GDM1 (cell line): ENCODE data around the gene SEMA4C.
"Not testable (repeated sequence)": the region's sequence is repeated elsewhere in the genome, so short reads cannot be mapped to it uniquely, and the experiment has no call there.

Source experiments
- DNase-seq: peaks from one replicate; lab custom pipeline; 2025; lab: John Stamatoyannopoulos, UW

Gene SEMA4C

DNA sequence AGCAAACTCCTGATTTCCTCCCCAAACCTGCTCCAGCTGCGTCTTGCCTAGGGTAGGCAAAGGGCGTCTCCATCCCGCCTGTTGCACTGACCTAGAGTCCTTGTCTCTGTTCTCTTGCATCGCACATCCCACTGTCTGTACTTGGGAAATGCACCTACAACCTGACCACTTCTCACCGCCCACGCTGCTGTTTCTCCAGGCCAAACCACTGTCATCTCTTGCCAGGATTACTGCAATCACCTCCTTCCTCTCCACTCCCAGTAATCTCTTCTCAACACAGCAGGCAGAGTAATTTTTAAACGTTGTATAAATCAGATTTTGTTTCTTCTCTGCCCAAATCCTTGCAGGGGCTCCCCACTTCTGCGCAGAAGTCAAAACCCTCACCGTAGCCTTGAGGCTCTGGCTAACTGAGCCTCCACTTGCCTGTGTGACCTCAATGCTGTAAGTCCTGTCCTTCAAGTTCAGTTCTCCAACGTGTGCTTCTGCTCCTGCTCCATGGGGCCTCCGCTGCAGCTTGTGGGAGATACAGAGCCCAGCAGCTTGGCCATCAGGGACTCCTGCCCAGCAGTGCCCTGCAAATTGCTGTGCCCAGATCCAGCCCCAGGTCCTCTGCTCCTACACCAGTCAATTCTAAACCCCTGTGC lies 27.7 kb upstream of the SEMA4C start:
- DNase-seq = no peak

- DNase-seq = no peak
Measured at GRCh38 chr2:96895746-96896651, 26.1 kb upstream of the SEMA4C start.

GRCh38 chr2:96895032-96895745 lies 25.3 kb upstream of the SEMA4C start:
- DNase-seq = no peak

DNA sequence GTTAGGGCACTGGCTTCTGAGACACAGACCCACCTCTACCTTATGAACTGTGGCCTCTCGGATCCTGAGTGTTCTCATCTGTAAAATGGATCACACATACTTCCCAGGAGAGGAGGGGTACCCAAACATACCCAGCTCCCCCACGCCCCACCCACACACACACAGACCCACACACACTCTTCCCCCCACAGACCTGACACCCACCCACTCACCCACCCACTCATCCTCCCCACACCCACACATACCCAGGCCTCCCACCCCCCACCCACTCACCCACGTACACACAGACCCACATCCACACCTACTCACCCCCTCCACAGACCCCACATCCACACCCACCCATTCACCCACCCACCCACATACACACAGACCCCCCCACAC lies 24.3 kb upstream of the SEMA4C start:
- no peak for DNase-seq

DNA sequence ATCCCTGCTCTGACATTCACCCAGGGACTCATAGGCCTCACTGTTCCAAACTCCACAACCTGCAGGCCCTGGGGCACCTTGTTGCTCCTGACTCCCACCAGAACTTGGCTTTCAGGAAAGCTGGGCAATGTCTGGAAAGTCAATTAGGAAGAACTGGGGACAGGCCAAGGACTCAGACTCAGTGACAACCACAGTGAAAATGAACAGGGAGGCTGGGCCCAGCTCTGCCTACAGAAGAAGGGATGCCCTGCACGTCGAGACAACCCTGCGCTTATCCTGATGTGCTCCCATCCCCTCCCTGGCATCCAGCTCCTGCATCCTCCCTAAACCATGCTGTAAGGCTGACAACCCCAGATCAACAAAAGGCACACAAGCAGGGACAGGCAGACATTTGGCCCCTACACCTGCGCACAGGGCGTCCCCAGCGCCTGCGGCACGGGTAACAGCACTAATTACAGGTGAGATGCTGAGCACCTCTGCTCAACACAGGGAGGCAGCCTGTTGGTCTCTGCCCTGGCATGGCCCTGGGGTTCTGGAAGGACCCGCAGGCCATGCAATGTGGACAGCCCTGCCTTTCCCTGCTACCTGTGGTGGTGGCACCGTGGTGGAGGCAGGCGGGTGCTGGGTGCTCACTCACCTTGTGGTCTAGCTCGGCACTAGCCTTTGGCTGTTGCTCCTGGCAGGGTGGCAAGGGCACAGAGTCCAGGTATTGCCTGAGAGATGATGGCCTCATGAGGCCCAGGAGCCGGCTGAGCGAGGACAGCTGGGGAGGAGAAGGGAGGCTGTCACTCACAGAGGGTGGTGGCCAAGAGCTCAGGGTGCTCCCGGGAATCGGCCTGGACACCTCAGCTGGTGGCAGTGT lies 23.6 kb upstream of the SEMA4C start:
- no peak for DNase-seq

DNA sequence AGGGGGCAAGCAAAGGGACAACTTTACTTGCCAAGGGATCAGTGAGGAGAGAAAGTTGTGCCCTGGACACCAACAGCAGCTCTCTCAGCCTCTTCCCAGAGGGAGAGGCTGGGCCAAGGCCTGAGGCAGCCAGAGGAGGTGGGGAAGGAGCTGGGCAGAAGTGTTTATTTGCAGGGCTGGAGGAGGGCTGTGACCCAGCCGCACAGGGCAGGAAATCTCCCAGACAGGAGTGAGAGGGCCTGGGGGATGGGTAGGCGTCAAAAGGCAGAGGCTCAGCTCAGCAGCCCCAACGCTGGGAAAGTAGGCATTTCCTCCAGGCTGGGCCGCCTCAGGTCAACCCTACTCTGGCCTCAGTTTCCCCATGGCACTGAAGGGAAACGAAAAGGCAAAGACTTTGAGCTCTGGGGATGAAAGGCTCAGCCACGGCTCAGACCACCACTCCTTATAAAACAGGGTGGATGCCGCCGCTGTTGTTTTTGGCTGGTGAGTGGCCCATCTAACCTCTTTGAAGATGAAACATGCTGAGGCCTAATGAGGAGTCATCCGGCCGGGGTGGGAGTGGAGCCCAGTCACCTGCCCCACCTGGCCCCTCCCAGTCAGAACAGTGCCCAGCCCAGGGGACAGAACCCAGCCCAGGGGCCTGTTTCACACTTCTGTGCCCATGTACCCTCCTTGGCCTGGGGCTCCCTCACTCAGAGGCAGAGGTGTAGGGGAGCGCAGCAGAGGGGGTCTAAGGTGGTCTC lies 21.9 kb upstream of the SEMA4C start:
- DNase-seq = no peak

DNA sequence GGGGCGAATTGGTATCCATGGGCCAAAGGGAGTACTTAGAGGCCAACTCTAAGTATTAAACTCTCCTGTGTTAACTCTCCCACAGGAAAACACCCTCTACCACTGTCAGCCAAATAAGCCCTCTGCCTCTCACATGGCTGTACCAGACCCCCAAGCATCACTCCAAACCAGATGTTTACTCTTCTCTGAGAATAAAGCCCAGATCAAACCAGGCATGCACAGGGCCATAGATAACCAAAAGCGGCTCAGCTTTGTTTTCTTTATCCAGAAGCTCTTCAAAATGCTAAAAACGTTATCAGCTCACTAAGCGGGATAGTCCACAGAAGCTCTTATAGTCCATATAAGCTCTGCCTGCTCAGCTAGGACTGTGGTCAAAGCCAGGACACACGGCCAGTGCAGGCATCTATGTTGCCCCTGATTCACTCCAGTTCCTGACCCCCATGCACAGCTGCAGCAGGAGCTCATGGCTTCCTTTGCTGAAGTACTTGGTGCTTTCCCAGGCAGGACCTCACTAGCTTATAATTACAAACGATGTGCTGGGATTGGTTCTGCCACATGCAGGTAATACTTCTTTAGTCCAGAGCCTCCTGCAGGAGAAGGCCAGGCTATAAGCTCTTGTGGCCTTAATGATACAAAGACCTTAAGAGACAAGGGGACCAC lies 21.0 kb upstream of the SEMA4C start:
- DNase-seq = no peak

DNA sequence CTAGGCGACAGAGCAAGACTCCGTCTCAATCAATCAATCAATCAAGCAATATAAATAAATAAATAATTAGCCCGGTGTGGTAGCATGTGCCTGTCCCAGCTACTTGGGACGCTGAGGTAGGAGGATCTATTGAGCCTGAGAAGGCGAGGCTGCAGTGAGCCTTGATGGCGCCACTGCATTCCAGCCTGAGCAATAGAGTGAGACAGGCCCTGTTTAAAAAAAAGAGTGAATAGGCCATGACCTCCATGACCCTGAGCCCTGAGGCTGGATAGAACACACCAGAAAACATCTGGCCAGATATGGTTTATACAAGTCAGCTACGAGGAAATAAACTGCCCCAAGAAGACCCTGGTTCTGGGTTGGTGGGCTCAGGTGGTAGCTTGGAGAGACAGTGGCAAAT lies 20.4 kb upstream of the SEMA4C start:
- no peak for DNase-seq

DNA sequence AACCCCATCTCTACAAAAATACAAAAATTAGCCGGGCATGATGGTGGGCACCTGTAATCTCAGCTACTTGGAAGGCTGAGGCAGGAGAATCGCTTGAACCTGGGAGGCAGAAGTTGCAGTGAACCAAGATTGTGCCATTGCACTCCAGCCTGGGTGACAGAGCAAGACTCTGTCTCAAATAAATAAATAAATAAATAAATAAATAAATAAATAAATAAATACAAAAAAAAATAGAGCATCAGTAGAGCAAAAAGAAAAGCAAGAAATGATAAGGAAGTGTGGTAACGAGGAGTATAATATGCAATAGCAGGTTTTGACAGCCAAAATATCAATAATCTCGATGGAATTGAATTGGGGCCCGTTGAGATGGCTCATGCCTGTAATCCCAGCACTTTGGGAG lies 19.6 kb upstream of the SEMA4C start:
- DNase-seq = not testable (repeated sequence)

GRCh38 chr2:96888072-96889011 lies 18.5 kb upstream of the SEMA4C start:
- DNase-seq = peak; percentile 13

- DNase-seq = no peak
Measured at GRCh38 chr2:96887493-96888012, 17.7 kb upstream of the SEMA4C start.

- DNase-seq = no peak
Measured at GRCh38 chr2:96885432-96886347, 15.8 kb upstream of the SEMA4C start.

- DNase-seq = no peak
Measured at GRCh38 chr2:96884299-96885094, 14.6 kb upstream of the SEMA4C start.

DNA sequence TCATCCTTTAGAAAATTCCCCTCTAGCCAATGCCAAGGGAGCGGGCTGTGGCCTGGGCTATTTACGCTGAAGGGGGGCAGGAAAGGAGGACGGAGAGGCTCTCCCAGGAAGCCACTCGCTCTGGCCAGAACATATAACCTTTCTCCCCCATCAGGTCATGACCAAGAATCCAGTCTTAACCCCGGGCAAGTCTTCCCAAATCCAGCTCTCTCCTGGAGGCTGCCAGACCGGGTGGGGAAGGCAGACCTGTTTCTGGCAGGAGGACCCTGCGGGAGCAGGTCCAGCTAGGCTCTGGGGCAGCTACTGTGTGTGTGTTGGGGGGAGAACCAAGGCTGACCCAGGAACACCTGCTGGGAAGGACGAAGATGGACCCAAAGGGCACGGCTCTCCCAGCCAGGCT lies 13.4 kb upstream of the SEMA4C start:
- no peak for DNase-seq

DNA sequence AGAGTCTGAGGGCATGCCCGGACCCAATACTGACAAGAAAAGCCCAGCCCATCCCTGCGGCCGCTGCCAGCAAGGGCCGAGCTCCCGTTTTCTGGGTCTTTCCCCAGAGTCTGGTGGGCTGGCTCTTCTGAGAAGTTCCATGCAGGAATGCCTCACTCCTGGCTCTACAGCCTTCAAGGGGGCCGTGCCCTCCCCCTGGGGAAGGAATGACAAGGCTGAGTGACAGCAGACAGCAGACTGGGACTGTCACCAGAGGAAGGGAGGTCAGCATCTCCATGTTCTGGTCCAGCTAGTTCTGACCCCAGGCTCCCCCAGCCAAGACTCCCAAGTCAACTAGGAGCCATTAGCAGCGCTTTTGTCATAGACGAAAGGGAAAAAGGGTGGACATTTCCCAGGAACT lies 13.0 kb upstream of the SEMA4C start:
- DNase-seq = no peak

- DNase-seq = no peak
Measured at GRCh38 chr2:96882230-96882629, 12.3 kb upstream of the SEMA4C start.
